IMR-90 (cell line): ENCODE data around the gene OSTF1. TPM values are rescaled to one million over a fixed set of nuclear protein-coding genes. Genes with fewer than 3 reads are reported as not detected.

Experiments
- ATAC-seq: fragments of 200-7000 bp; cut with Tn5 transposase; 2 replicates; pipeline ENCODE4 v1.9.1; 2020; ENCODE audit warnings: low read depth, mild to moderate bottlenecking, moderate library complexity
- BruUV-seq: library from RNA; stranded (reverse); fragments of 400-500 nt; replicated peaks from 2 replicates; lab custom pipeline; 2021; lab: Mats Ljungman, UMichigan
- CTCF ChIA-PET: fragments of 300-600 bp; formaldehyde crosslinking; extraction: SDS; loops from one replicate; lab custom pipeline; 2021; ENCODE audit warnings: antibody characterized with exemption; lab: Yijun Ruan, JAX
- POLR2A ChIA-PET: fragments of 300-600 bp; sonication (Branson Sonifier 250); formaldehyde crosslinking; loops from one replicate; lab custom pipeline; 2022; ENCODE audit warnings: antibody characterized with exemption; ENCODE audit not compliant: unreplicated experiment; lab: Charles Lee
- DNase-seq: peaks from one replicate; pipeline ENCODE4 v3.0.0; 2013
- H2AFZ ChIP-seq: replicated peaks from 2 replicates; pipeline ENCODE3; 2013; ENCODE audit warnings: low read length, mild to moderate bottlenecking; ENCODE audit not compliant: poor library complexity
- H2AK5ac ChIP-seq: 2 replicates; pipeline ENCODE4 v1.6.1; 2013; ENCODE audit warnings: low read depth, low read length, inconsistent platforms
- H2AK9ac ChIP-seq: replicated peaks from 2 replicates; pipeline ENCODE3; 2013; ENCODE audit warnings: mild to moderate bottlenecking, low read depth, low read length, moderate library complexity; ENCODE audit not compliant: poor library complexity
- H2BK120ac ChIP-seq: 2 replicates; pipeline ENCODE4 v1.6.1; 2013; ENCODE audit warnings: low read depth, low read length, inconsistent platforms
- H2BK15ac ChIP-seq: 3 replicates; pipeline ENCODE4 v1.6.1; 2013; ENCODE audit warnings: low read depth, low read length, inconsistent platforms
- H2BK20ac ChIP-seq: 2 replicates; pipeline ENCODE4 v1.6.1; 2013; ENCODE audit warnings: low read depth, mild to moderate bottlenecking, inconsistent platforms, low read length, moderate library complexity
- H2BK5ac ChIP-seq: 2 replicates; pipeline ENCODE4 v1.6.1; 2013; ENCODE audit warnings: mild to moderate bottlenecking, low read depth, low read length, inconsistent platforms; ENCODE audit not compliant: poor library complexity, severe bottlenecking
- H3K14ac ChIP-seq: replicated peaks from 2 replicates; pipeline ENCODE4 v1.6.1; 2013; ENCODE audit warnings: low read depth, low read length, inconsistent platforms
- H3K18ac ChIP-seq: 2 replicates; pipeline ENCODE4 v1.6.1; 2013; ENCODE audit warnings: low read depth, low read length, control low read depth
- H3K23ac ChIP-seq: 2 replicates; pipeline ENCODE4 v1.6.1; 2013; ENCODE audit warnings: low read depth, low read length, inconsistent platforms
- H3K27ac ChIP-seq: 2 replicates; pipeline ENCODE4 v1.5.1; 2013; ENCODE audit warnings: mild to moderate bottlenecking, control low read depth, low read length; ENCODE audit not compliant: insufficient read depth
- H3K27me3 ChIP-seq: 2 replicates; pipeline ENCODE4 v1.6.1; 2013; ENCODE audit warnings: low read length; ENCODE audit not compliant: control insufficient read depth, insufficient read depth
- H3K36me3 ChIP-seq: 2 replicates; pipeline ENCODE4 v1.6.1; 2013; ENCODE audit warnings: low read length, mixed read lengths; ENCODE audit not compliant: control insufficient read depth, insufficient read depth
- H3K4ac ChIP-seq: 2 replicates; pipeline ENCODE4 v1.6.1; 2013; ENCODE audit warnings: low read depth, low read length, inconsistent platforms
- H3K4me1 ChIP-seq: 2 replicates; pipeline ENCODE4 v1.6.1; 2013; ENCODE audit warnings: low read length, mixed read lengths; ENCODE audit not compliant: control insufficient read depth, insufficient read depth
- H3K4me2 ChIP-seq: 2 replicates; pipeline ENCODE4 v1.6.1; 2013; ENCODE audit warnings: low read depth, mild to moderate bottlenecking, control low read depth, low read length, moderate library complexity
- H3K4me3 ChIP-seq: 2 replicates; pipeline ENCODE4 v1.5.1; 2013; ENCODE audit warnings: low read depth, mild to moderate bottlenecking, control low read depth, low read length, moderate library complexity; ENCODE audit not compliant: insufficient read depth
- H3K56ac ChIP-seq: 2 replicates; pipeline ENCODE4 v1.6.1; 2013; ENCODE audit warnings: low read length, inconsistent platforms; ENCODE audit not compliant: insufficient read depth; ENCODE audit errors: extremely low read depth
- H3K79me1 ChIP-seq, 2 experiments: 2 replicates each; pipeline ENCODE4 v1.6.1; 2013; ENCODE audit warnings: low read length in 2 of 2, inconsistent platforms in 1 of 2, low read depth in 1 of 2
- H3K9ac ChIP-seq: 2 replicates; pipeline ENCODE4 v1.6.1; 2013; ENCODE audit warnings: low read depth, low read length, control low read depth
- H3K9me1 ChIP-seq: 2 replicates; pipeline ENCODE4 v1.6.1; 2013; ENCODE audit warnings: low read length, inconsistent platforms; ENCODE audit not compliant: insufficient read depth
- H3K9me3 ChIP-seq: 2 replicates; pipeline ENCODE4 v1.6.1; 2013; ENCODE audit warnings: low read length; ENCODE audit not compliant: control insufficient read depth, insufficient read depth
- H4K20me1 ChIP-seq: 2 replicates; pipeline ENCODE4 v1.6.1; 2013; ENCODE audit warnings: low read length, inconsistent platforms; ENCODE audit not compliant: insufficient read depth
- H4K5ac ChIP-seq: 2 replicates; pipeline ENCODE4 v1.6.1; 2013; ENCODE audit warnings: mild to moderate bottlenecking, low read depth, low read length, control low read depth
- H4K8ac ChIP-seq, 2 experiments: 2 replicates each; pipeline ENCODE4 v1.6.1; 2013; ENCODE audit warnings: low read depth in 2 of 2, low read length in 2 of 2, control low read depth in 1 of 2, inconsistent platforms in 1 of 2
- H4K91ac ChIP-seq: 2 replicates; pipeline ENCODE4 v1.6.1; 2013; ENCODE audit warnings: low read depth, low read length, inconsistent platforms; ENCODE audit not compliant: insufficient read depth
- BHLHE40 ChIP-seq: fragments of 150-350 bp; IDR thresholded peaks from 2 replicates; pipeline ENCODE4 v1.6.1; 2016; ENCODE audit warnings: mild to moderate bottlenecking, low read depth, low read length
- CEBPB ChIP-seq: IDR thresholded peaks from 2 replicates; pipeline ENCODE4 v1.6.1; 2012; ENCODE audit warnings: low read depth, low read length, improper control_type of control experiment
- CHD1 ChIP-seq: IDR thresholded peaks from 2 replicates; pipeline ENCODE4 v1.6.1; 2012; ENCODE audit warnings: low read depth, low read length, improper control_type of control experiment
- CTCF ChIP-seq: conservative IDR thresholded peaks from 2 replicates; pipeline ENCODE4 v1.5.1; 2012; ENCODE audit warnings: mild to moderate bottlenecking, low read depth, low read length, improper control_type of control experiment
- FOS ChIP-seq: fragments of 150-350 bp; IDR thresholded peaks from 2 replicates; pipeline ENCODE4 v1.6.1; 2016; ENCODE audit warnings: low read depth, low read length
- MAZ ChIP-seq: IDR thresholded peaks from 2 replicates; pipeline ENCODE4 v1.6.1; 2012; ENCODE audit warnings: low read depth, mild to moderate bottlenecking, low read length, improper control_type of control experiment, moderate library complexity, borderline replicate concordance
- MXI1 ChIP-seq: IDR thresholded peaks from 2 replicates; pipeline ENCODE4 v1.6.1; 2012; ENCODE audit warnings: low read depth, mild to moderate bottlenecking, low read length, moderate library complexity, borderline replicate concordance
- POLR2A ChIP-seq: IDR thresholded peaks from 2 replicates; pipeline ENCODE4 v1.6.1; 2012; ENCODE audit warnings: mild to moderate bottlenecking, low read depth, low read length
- RAD21 ChIP-seq: IDR thresholded peaks from 2 replicates; pipeline ENCODE4 v1.6.1; 2012; ENCODE audit warnings: low read length, improper control_type of control experiment
- RCOR1 ChIP-seq: IDR thresholded peaks from 2 replicates; pipeline ENCODE4 v1.6.1; 2012; ENCODE audit warnings: mild to moderate bottlenecking, low read length, improper control_type of control experiment; ENCODE audit not compliant: insufficient replicate concordance
- RFX5 ChIP-seq: IDR thresholded peaks from 2 replicates; pipeline ENCODE4 v1.8.0; 2012; ENCODE audit warnings: low read depth, mild to moderate bottlenecking, low read length, moderate library complexity
- SMC3 ChIP-seq: fragments of 150-350 bp; IDR thresholded peaks from 2 replicates; pipeline ENCODE4 v1.6.1; 2016; ENCODE audit warnings: low read depth, mild to moderate bottlenecking, antibody characterized with exemption, low read length, moderate library complexity
- USF2 ChIP-seq: fragments of 150-350 bp; IDR thresholded peaks from 2 replicates; pipeline ENCODE4 v1.6.1; 2017; ENCODE audit warnings: mild to moderate bottlenecking, antibody characterized with exemption, low read length, low read depth
- WGBS, 2 experiments: methylation state at CpG; one replicate each; pipeline versions ENCODE4 v1.1.5 to v1.1.7; 2013; ENCODE audit warnings: missing lambda C conversion rate in 2 of 2; ENCODE audit not compliant: insufficient read length in 1 of 2; ENCODE audit errors: extremely low coverage in 2 of 2; 5-methylcytosine and 5-hydroxymethylcytosine counted together
- dilution Hi-C: fragments of 300-500 bp; cut with HindIII; formaldehyde crosslinking; loops from one replicate; pipeline ENCODE4 v1.14.3; 2018; ENCODE audit warnings: low sequenced_read_pairs; ENCODE audit not compliant: unreplicated experiment
- in situ Hi-C: fragments of 300-500 bp; cut with MboI; formaldehyde crosslinking; loops from 3 replicates; pipeline ENCODE4 v1.14.3; 2019; ENCODE audit warnings: low sequenced_read_pairs, inconsistent platforms, mixed read lengths
- intact Hi-C: fragments of 100-400 bp; cut with micrococcal nuclease; formaldehyde crosslinking; loops from 2 replicates; pipeline ENCODE4 v1.10.0; 2022
- polyA plus RNA-seq, 3 experiments: library from polyadenylated mRNA; depleted of rRNA; stranded (reverse); fragments of >200 nt; gene quantifications; 2 replicates each; pipeline ENCODE4 v1.2.3, GENCODE V29; 2012; ENCODE audit warnings: low replicate concordance in 1 of 3
- total RNA-seq: library from RNA; depleted of rRNA; stranded (reverse); fragments of >200 nt; gene quantifications from 2 replicates; pipeline ENCODE4 v1.2.3, GENCODE V29; 2012
- TF ChIP-seq, protein P1 (sequence below): fragments of 150-350 bp; IDR thresholded peaks from 2 replicates; pipeline ENCODE4 v1.6.1; 2016; ENCODE audit warnings: low read depth, mild to moderate bottlenecking, low read length, moderate library complexity, borderline replicate concordance

OSTF1 gene
- total and polyA plus RNA-seq, 2 of the 4 experiments (the other 2 are of a cell fraction), result 17.1 to 41.6 TPM

DNA sequence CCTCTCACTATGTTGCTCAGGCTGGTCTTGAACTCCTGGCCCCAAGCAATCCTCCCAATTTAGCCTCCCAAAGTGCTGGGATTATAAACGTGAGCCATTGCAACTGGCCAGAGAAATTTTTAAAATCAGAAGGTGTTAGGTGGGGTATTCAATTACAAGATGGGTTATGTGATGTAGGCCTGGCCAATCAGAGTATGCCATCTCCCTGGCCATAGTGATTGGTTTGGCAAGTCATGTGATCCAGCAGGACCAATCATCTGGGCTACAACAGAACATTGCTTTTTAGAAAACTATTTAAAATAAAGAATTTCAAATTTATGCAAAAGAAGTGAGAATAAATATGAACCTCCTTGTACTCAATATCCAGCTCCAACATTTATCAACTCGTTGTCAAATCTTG, 22.8 kb upstream of the OSTF1 start:
- H2AK5ac ChIP-seq, result no peak overlapping the region
- H2BK120ac ChIP-seq, result no peak overlapping the region
- no peak for DNase-seq
- H4K20me1 ChIP-seq, result no peaks in the 10 kb centered on the region
- BruUV-seq, result no TSS peak
- WGBS, 2 experiments, result no CpG with 5 or more reads among the region's 2 CpGs
- no peak overlapping the region for H3K4me2 ChIP-seq
- H4K91ac ChIP-seq, result no peak overlapping the region
- intact Hi-C loops (no loop called here), dilution Hi-C loops (no loop called here), in situ Hi-C loops (no loop called here)
- no peak overlapping the region for H3K4me3 ChIP-seq
- H3K4me1 ChIP-seq, result peaks cover 5% of the 10 kb centered on the region
- POLR2A ChIA-PET, result no interaction called here
- H2AFZ ChIP-seq, result no peak overlapping the region
- H2AK9ac ChIP-seq, result no peak overlapping the region
- CTCF ChIA-PET, result no interaction called here
- no peak overlapping the region for H3K14ac ChIP-seq
- ATAC-seq, result no peak
- no peak overlapping the region for H4K5ac ChIP-seq
- no peaks in the 10 kb centered on the region for H3K36me3 ChIP-seq
- H3K56ac ChIP-seq, result no peak overlapping the region
- no peaks in the 10 kb centered on the region for H3K9me3 ChIP-seq
- TF ChIP-seq RFX5 (no peak), FOS (no peak), RCOR1 (no peak), CHD1 (no peak), MAZ (no peak), USF2 (no peak), MXI1 (no peak), RAD21 (no peak), CTCF (no peak), POLR2A (no peak), BHLHE40 (no peak), SMC3 (no peak), CEBPB (no peak)
- TF ChIP-seq, protein P1, sequence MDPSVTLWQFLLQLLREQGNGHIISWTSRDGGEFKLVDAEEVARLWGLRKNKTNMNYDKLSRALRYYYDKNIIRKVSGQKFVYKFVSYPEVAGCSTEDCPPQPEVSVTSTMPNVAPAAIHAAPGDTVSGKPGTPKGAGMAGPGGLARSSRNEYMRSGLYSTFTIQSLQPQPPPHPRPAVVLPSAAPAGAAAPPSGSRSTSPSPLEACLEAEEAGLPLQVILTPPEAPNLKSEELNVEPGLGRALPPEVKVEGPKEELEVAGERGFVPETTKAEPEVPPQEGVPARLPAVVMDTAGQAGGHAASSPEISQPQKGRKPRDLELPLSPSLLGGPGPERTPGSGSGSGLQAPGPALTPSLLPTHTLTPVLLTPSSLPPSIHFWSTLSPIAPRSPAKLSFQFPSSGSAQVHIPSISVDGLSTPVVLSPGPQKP, result no peak
- H3K79me1 ChIP-seq, result no peaks in the 10 kb centered on the region
- H3K4ac ChIP-seq, result no peak overlapping the region
- H2BK5ac ChIP-seq, result no peak overlapping the region
- H2BK15ac ChIP-seq, result no peak overlapping the region
- no peak overlapping the region for H2BK20ac ChIP-seq
- no peak overlapping the region for H3K23ac ChIP-seq
- no peak overlapping the region for H3K27ac ChIP-seq
- no peak overlapping the region for H4K8ac ChIP-seq
- H3K18ac ChIP-seq, result no peak overlapping the region
- no peaks in the 10 kb centered on the region for H3K27me3 ChIP-seq
- no peaks in the 10 kb centered on the region for H3K9me1 ChIP-seq
- no peak overlapping the region for H3K9ac ChIP-seq
